Fibroblast of skin of back (primary cell): ENCODE results near the gene ABHD5.

Source experiments
- DNase-seq: peaks from one replicate; pipeline ENCODE4 v3.0.0-alpha.2; 2013

Gene ABHD5

DNA sequence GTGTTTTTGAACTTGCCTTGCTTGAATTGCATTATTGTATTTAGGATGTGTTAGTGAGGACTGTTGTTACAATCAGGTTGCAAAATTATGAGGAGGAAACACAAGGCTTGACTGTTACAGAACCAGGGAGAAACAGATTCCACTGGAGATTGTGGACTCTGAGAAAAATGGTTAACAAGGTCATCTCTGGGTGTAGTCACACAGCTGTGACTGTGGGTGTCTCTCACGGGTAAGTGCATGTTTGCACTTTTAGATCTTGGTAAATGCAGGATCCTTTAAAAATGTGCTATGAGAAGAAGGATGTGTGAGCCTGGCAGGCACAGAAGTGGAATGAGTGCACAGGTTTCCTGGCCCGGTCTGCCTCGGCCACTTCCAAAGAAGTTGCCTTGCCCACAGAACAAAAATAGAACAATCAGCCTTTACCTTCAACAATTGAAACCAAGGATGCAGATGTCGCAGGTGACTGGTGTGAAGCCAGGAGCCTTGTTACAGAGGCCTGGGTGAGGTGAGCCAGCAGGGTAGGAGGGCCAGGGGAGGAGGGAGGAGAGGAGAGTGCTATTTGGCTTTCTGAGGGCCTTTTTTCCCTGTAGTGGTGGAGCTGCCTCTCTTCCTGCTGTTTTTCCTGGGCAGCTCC lies 68.0 kb downstream of the ABHD5 start:
- no peak for DNase-seq

DNA sequence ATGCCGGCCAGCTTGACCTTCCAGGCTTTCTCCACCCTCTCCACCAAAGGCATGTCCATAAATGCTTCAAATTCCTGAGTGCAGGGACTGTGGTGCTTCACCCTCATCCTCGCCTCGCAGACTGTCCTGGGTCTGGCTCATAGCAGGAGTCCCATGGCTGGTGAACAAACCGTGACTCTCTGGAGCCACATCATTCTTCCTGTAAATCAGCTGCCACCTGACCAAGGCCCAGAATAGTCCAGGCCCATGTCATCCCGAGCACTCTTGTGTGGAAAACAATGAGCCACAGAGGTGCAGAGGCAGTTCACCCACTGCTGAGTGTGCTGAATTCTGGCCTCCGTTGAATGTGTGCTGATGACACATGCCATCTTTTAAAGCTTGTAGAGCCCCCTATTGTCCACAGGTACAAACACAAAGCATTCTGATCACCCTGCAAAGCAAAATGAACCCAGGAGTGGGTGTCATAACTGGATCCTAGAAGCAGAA lies 68.6 kb downstream of the ABHD5 start:
- DNase-seq: peak; percentile 71

DNA sequence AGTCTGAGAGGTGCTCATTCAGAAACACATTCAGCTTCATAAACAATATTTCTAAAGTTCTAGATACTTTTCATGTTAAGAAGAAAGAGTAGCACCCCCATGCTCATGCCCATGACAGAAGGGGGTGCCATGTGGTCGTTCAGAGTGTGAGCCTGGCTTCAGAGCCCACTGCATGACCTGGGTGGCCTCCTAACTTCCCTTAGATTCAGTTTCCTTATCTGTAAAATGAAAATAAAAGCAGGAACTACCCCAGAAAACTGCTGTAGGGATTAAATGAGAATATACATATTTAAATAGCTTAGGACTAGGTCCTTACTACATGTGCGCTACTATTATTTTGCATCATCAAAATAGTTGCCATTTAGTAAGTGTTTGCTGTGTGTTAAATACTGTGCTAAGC lies 69.2 kb downstream of the ABHD5 start:
- no peak for DNase-seq

DNA sequence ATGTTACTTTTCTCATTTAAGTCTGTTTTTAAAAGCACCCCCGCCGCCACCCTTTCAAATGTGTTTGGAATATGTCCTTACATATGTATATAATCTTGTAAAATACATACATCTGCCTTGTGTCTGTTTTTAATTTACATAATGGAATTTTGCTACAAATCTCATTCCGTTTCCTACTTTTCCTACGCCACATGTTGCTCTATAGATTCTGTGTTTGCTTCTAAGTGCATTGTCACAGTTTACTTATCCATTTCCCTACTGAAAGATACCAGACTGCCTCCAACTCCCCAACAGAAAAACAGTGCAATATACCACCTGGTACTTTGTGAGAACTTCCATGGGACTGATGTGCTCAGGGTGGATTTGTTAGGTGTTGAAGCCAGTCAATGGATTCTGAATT lies 70.2 kb downstream of the ABHD5 start:
- DNase-seq: no peak

DNA sequence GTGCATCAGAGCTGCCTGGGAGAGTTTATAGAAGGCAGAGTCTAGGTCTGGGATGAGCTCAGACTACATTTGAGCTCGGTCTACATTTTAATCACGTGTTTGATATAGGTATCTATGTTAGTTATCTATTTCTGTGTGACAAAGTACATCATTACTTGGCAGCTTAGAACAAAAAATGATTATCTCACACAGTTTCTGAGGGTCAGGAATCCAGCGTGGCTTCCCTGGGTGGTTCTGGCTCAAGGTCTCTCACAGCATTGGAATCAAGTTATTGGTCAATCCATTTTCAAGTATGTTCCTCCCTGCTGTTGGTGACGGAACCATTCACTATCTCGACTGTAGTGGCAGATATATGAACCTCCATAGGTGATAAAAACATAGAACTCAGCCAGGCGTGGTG lies 71.7 kb downstream of the ABHD5 start:
- no peak for DNase-seq

DNA sequence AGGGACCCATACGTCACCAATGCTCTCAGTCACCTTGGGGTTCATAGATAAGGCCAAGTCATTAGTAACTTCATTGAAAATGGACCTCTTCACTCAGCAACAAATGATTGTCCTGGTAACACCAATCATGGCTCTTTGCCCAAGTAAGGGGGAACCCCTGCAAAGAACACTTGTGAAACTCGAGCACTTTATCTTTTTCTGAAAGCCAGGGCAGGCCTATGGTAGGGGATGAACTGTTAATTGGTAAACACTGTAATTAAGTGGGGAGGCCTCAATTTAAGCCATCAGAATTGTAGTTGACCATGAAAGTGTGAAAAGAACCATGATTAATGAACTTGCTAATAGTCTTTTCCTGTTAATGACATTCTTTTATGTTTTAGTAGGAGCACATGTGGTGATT lies 73.3 kb downstream of the ABHD5 start:
- DNase-seq: no peak

DNA sequence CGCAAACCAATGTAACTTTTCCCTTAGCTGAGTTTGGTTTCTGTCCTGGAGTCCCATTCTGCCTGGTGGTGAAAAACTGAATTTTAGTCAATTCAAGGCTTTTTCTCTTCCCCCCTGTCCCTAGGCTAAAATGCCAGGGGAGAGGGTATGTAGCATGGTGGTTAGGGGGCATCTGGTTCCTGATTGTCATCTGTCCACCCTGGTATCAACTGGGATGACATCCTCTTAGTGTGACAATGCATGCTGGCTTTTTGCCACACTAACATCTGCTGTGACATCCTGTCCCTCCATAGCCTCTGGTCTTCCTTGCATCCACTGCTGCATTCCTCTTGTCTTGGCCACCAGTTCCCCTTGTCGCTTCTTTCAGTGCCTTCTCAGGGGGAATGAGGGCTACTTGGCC lies 73.7 kb downstream of the ABHD5 start:
- no peak for DNase-seq

DNA sequence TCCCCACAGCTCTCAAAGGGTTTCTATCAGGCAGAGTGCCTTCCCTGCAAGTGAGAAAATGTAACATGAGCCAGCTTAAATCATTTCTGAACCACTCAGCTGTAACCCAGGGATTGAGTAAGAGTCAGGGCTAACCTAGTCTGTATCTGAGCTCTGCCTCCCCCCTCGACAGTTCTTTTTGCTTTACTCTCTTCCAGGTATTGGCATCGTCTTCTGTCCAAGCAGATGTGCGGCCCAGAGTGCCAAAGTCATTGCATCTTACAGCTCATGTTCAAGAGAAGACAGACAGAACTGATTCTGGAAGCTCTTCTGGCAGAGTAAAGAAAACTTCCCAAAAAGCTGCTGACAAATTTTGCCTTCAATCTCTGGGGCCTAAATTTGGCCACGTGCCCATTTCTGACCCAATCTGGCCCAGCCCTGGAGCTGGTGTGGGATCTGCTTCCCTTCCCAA lies 74.8 kb downstream of the ABHD5 start:
- no peak for DNase-seq

DNA sequence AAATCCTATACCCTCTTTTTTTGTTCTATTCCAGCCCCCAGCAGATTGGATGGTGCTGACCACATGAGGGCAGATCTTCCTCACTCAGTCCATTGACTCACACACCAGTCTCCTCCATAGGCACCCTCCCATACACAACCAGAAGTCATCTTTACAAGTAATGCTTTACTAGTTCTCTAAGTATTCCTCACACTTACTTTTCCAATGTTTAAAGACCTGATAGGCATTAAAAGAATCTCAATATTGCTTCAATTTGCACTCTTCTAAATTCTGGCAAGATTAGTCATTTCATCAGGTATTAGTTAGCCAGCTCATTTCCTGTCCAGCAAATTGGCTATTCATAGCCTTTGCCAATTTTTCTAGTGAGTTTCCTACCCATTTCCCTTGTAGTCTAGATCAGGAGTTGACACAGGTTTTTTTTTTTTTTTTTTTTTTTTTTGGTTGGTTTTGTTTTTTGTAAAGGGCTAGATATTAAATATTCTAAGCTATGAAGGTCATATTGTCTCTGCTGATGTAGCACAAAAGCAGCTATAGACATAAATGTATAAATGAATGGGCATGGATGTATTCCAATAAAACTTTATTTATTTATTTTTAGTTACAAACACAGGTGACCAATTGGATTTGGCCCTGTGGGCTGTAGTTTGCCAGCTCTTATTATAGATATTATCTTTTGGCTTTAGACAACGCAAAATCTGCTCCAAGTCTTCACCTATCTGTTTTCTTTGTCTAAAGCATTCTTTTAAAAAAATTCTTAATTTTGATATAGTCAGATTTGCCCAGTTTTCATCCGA lies 76.1 kb downstream of the ABHD5 start:
- DNase-seq: peak; percentile 86

DNA sequence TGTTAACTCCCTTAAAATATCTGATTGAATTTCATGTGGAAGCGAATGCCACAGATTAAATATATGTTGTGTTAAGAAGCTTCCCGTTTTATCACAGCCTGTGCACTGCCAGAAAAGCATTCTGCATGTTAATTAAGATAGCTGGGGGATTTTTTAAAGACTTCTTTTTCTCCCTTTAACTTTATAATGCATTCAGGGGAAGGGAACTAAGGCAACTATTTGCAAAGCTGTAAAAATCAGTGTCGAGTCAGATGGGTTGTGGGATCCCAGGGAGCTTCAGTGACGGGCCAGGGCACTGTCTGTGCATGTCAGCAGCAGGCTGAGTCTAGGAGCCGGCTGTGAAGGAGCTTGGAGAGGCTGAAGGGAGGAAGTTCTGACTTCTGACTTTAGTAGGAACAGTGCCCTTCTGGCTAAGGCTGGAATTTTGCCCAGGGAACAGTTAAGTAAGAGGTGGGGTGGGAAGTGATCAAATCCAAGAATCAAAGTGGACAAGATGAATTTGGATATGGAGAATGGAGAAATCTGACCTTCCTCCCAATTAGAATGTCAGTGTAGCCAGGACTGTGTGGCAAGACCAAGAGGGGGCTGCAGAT lies 77.7 kb downstream of the ABHD5 start:
- no peak for DNase-seq

DNA sequence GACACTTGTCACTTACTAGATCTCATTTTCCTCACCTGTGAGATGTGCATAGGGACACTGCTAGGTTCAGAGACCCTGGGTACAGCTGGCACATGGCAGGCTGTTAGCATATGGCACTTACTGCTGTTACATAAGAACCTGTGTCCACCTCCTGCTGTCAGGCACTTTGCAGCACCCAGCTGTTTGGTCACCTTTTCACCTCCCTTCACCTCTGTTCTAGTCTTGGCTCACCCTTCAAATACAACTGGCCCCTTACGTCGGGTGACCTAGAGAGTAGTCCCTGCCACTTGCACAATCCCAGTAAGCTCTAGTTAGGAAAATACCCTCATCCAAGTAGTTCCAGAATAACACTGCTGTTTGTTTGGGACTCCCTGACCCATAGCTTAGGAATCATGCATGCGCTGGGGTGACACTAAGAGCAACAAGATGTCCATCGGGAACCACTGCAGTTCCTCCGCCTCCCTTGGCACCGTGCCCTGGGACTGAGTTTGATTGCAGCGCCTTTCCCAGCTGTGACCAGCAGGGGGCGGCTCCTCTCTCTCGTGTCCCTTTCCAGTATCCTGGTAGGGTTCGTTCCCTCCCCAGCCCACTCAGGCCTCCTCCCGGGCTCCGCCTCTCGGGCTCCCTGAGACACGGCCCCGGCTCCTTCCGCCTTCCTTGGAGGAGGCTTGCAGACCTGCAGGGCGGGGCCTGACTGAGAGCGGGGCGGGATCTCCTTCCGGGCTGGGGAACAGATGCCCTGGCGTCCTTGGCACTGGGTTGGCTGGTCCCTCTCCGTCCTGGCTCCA lies 78.6 kb downstream of the ABHD5 start:
- DNase-seq: peak; percentile 98

DNA sequence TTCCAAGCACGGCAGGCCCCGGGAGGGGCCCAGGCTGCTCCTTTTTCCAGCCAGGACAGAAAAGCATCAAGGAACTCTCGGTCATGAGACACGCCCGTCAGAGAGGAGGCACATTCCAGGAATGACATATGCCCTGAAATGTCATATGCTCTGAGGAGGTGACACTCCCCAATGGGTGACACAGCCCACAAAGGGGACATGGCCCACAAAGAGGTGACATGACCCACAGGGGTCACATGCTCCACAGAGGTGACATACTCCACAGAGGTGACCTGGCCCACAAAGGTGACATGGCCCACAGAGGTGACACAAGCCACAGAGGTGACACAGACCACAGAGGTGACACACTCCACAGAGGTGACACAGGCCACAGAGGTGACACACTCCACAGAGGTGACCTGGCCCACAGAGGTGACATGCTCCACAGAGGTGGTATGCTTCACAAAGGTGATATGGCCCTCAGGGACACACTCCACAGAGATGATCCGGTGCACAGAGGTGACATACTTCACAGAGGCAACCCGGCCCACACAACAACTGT lies 79.2 kb downstream of the ABHD5 start:
- DNase-seq: no peak

DNA sequence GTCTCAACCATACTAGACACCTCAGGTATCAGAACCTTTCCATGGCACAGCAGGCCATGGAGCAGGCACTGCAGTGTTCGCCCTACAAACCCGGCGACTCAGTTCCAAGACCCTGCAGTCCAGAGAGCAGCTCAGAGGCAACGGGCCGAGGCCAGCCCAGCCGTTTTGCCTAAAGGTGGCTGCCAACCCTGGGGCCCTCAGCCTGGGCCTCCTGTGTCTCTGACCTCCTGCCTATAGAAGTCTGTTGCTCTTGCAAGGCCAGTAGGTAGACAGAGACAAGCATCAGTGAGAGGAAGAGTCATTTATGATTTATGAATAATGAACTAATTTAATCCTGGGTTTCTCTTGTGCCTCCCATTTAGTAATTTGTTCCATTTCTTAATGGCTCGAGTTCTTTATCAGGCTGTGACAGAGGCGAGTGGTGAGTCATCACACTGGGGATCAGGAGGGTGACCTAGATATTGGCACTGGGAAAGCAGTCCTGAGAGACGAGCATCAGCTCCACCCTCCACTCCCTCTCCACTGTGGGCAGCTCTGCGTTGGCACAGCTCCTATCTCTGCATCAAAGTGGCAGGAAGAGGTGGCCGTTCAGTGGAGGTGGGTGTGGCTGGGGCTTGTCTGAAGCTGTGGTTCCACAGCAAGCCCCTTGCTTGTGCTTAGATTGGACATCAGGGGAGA lies 79.8 kb downstream of the ABHD5 start:
- DNase-seq: peak; percentile 70

DNA sequence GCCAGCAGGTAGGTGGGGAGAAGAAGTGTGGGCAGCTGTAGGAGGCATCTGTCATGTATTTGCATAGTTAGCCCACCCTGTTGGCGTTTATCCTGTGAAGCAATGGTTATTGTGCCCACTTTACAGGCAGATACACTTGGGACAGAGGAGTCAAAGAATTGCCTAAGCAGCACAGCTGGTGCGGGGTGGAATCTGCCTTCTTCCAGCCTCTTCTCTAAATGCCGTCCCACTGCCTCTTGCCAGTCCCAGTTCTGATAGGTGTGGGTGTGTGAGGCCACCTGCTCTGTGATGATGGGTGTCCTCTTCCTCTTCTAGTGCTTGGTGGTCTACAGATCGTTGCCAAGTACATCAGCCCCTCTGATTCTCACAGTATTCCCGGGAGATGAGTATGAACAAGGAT lies 80.9 kb downstream of the ABHD5 start:
- no peak for DNase-seq

DNA sequence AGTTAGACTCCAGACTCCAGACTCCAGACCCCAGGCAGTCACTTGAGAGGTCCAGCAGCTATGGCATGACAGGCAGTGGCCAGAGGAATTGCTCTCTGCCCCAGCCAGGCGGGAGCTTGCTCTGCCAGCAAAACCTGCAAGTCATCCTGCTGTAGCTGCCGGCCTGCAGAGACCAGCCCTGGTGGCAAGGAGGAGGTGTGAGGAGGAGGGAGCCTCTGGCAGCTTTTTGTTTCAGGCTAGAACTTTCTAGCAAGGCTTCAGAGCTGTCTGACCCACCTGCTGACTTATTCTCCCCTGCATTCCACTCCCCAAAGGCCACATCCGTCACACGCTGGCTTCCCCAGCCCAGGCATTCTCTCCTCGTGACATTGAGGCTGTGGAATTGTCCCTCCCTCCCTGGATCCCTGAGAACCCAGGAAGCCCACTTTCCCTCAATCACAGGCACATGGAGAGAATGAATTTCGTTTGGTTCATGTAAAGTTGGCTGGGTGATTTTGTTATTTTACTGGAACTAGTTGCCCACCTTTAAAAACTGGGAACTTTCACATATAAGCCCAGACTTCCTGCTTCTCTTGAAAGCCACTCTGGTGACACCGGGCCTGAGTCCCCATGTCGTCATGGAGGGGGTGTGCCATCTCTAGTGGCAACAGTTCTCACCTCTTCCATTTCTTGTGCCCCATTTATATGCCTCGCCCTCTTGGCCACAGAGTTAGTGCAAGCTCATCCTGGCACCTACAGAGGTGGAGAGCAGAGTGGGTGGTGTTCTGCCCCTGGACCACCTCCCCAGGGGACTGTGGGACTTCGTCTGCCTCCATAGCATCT lies 82.7 kb downstream of the ABHD5 start:
- peak; percentile 41 for DNase-seq

DNA sequence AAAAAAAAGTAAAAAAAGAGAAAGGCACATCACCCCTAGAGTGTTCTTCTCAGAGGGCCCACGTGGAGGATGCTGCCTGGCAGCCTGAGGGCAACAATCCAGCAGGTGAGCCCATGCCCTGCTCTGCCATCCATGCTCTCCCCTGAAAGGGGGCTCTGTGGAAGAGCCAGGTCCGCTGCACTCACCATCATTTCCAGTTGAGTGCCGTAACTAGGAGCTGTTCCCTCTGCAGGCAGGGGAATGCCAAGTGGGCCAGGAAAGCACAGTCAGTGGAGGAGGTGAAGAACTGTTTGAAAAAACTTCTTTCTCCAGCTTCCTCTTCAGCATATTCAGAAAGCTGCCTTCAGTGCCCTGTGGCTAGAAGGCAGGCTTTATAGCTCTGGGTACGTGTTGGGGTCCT lies 84.1 kb downstream of the ABHD5 start:
- DNase-seq: no peak

DNA sequence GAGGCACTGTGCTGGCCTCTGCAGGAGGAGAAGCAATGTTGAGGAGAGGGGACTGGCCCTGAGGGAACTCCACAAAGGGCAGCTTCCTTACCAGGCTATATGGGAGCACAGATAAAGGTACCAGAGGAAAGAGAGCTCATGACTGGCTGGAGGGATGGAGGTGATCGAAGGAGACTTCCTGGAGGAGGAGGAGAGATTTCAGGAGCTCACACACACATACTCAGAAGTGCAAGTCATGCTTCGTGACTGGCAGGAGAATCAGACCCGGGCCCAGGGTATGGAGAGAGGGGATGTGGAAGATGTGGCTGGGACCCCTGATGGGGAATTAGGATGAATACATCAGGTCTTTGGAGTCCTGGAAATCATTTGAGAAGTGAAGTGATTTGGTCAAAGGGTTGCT lies 85.4 kb downstream of the ABHD5 start:
- DNase-seq: no peak

DNA sequence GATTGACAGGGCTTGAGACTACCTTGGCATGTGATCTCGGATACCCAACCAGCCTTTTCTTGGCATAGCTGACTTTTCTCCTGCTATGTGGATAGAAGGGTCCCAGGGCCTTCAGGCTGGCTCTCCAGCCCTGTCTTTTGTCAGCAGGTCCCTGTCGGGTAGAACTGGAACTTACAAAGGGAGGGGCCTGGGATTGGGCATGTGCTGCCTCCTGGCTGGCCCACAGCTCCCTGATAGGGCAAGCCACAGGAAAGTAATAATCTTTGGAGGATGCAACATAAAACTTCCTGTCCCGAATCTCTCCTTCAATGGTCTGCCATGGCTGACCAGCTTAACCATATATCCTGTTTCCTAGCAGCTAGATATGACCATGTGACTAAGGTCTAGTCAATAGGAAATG lies 89.1 kb downstream of the ABHD5 start:
- no peak for DNase-seq

DNA sequence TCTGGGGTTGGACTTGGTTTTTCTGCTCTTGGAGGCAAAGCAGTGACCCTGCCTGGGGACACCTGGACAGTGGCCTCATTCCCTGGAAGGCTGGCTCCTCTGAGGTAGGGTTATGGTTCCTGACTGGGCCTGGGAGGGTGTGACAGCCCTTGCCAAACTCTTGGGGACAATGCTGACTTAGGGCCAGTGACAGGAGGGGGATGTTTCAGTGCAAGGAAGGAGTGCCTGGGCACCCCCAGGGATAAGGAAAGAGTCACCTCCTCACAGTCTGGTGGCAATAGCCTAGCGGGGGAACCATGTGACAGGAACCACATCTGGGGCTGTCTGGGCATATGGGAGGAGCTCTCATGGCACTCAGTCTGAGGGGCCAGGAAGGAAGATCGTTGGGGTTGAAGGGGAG lies 91.8 kb downstream of the ABHD5 start:
- no peak for DNase-seq
